GM19351 (cell line): Measurements from ENCODE around the gene CEP41.

Source experiments
- ATAC-seq: cut with Tn5 transposase; IDR thresholded peaks from one replicate; pipeline ENCODE4 v1.9.1; 2021; ENCODE audit warnings: mild to moderate bottlenecking, moderate library complexity; ENCODE audit not compliant: unreplicated experiment

CEP41 gene

DNA sequence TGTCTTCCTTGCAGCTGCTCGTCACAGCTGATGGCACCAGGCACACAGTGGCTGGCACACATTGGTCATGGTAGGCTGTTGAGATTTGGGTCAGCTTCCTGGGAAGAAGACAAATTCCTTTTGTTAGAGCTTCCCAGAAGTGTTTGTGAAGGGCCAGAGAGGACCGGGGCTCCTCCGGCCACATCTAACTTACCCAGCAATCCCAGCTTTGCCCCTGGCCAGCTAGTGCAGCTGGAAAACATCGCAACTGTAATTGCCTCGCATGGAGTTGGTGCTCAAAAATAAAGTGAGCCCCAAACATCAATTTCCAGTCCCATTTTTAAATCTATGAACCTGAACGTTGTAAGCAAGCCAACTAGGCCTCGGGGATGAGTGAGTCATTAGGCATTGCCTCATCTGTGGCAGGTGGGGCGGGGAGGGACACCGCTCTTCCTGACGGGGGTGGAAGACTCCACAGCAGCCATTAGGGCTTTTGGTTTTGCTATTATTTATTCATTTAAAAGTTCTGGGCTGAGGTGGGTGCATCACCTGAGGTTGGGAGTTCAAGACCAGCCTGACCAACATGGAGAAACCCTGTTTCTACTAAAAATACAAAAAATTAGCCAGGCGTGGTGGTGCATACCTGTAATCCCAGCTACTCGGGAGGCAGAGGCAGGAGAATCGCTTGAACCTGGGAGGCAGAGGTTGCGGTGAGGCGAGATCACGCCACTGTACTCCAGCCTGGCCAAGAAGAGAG lies 83.8 kb downstream of the CEP41 start:
- no peak for ATAC-seq

DNA sequence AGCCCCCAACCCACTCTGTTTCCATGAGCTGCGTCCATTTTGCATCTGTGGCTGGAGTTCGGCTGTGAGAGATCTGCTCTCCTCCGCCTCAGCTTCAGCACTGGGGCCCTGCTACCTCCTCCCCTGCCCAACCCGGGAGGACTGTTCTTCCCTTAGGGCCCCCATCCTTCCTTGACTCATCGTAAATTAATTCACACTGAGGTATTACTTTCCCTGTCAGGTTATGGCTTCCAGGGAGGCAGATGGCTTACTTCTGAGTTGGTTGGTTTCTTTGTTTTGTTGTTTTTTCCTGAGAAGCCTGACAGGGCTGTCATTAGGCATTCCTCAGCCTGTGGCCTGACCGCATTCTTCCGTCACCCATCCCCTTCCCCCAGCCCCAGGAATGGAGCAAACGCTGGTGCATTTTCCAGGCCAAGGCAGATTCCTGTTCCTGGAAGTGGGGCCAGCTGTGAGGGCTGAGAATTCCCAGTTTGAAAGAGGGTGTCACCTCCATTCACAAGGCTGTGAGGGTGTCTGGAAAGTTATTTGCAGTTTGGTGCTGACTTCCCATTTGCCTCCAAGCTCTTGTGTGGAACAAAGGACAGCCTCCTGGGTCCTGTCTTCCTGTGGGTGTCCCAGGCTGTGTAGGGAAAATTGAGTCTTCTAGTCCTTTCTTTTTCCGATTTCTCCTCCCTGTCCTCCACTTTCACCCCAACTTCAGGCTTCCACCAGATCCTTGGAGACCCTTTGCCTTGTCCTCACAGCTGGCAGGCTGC lies 84.5 kb downstream of the CEP41 start:
- ATAC-seq, result no peak

DNA sequence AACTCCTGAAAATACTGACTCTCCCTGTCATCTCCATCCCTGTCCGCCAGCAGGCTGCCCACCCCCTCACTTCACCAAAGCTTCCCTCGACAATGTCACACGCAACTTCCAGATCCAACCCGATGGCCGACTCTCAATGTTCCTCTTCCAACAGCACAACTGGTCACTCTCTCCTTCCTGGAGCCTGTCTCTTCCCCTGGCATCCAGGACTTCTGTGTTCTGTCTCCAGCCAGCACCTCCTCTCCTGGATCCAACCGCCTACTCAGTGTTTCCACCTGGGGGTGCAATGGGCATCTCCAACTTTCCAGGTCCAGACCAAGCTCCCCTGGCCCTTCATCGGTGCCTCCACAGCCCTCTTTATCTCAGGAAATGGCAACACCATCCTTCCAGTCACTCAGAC lies 87.6 kb downstream of the CEP41 start:
- no peak for ATAC-seq

DNA sequence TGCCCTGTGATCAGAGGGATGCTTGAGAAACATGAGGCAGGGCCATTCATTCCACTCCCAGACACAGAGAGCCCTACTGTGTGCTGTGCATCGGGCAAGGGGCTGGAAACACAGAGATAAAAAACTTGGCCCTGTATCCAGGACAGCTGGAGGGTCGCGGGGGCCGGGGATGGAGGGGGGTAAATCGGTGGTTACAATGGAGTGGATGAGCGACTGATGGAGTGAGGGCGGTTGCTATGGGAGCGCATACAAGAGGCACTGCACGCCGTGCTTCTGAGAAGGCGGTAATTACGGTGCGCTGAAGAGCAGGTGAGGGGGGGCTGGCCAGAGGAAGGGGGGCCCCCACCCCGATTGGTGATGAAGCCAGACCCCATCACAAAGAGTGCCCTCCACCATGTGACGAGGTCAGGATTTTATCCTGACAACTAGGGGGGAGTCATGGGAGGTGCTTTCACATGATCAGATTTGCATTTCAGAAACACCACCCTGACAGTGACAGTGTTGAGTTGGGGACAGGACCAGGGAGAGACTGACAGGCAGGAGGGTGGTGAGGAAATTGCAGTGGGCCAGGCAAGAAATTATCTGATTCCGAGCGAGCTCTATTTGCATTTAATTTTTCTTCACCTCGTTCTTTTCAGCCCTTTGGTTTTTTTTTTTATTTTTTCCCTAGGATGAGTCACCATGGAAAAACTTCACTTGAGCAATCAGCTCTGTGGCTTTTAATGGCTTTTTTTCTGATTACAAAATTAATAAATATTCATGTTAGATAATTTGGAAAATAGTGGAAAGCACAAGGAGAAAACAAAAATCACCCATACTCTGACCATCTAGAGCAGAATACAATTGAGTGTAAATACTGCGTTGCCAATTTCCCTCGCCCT lies 88.4 kb downstream of the CEP41 start:
- ATAC-seq, result no peak

DNA sequence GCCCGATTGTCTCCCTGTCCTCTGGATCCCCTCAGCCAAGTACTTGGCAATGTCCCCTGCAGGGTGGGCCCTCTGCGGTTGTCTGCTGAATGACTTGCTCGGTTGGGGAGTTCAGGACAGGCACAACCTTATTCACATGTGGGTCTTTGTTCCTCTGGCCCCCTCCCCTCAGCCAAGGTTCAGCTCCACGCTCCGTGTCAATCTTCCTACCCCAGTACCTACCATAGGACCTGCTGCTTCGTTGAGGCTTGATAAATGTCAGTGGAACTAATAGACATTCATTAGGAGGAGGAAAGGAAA lies 89.1 kb downstream of the CEP41 start:
- ATAC-seq, result no peak

DNA sequence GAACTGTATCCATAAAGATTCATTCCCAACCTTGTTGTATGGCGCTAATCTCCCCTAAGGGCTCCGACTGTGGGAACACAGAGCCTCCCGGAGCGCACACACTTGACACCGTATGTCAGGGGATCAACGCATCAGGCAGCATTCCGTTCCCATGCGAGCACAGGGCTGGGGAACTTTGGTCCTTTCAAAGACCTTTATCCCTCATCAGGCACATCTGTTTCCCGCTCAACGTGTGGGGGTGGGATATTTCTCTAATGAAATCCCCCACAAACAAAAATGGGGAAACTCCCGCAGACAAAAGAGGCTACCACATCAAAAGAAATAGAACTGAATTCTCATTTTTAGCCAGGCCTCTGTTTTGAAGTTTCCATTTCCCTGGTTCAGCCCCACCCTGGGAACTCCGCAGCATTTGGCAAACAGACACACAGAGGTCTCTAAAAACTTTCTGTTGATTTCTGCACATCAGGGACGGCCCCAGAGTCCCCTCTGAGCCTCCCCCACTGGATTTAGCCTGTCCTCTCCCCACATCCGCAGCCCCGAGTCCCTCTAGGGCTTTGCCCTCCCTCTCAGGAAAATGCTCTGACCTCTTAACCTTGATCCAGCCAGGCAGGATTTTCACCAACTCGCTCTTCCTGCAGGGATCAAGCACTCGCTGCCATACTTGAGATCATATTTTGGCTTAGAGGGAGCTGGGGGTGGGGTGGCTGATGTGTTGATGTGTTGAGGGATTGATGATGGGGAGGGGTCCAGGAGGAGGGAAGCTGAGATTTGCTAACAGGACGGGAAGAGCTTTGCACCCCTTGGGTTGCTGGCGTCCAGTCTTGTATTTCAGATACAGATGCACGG lies 89.6 kb downstream of the CEP41 start:
- peak; percentile 65 for ATAC-seq

DNA sequence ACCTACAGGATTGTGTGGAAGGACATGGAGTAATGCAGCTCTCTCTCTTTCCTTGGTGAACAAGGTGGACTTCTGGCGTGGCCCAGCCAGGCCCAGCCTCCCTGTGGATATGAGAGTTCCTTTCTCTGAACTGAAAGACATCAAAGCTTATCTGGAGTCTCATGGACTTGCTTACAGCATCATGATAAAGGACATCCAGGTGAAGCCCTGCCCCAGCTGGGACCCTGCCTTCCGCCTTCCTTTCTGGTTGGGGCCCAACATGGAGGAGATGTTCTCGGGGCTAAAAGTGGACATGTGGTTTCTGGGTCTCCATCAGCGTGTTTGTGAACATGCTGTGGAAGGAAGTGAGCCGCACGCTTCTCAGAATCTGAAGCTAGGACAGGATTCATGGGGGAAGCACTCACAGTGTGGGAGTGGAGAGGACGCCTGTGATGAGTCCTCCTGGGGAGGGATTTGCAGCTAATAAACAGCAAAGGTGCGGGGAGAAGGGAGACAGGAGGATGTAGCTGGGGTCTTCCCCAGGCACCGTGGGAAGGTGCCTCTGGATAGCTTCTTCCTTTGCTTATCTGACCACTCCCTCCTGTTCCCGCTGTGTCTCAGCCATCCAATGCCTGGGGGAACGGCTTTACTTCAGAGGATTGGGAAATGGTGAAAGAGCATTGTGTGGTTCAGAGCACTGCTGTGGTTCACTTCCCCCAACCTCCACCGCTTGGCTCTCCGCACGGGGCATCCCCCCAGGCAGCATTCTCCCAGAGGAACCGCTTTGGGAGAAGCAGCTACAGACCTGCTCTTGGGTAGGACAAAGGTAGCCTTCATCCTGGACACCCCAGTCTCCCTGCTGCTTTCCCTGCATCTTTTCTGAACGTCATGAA lies 90.7 kb downstream of the CEP41 start:
- ATAC-seq, result no peak

DNA sequence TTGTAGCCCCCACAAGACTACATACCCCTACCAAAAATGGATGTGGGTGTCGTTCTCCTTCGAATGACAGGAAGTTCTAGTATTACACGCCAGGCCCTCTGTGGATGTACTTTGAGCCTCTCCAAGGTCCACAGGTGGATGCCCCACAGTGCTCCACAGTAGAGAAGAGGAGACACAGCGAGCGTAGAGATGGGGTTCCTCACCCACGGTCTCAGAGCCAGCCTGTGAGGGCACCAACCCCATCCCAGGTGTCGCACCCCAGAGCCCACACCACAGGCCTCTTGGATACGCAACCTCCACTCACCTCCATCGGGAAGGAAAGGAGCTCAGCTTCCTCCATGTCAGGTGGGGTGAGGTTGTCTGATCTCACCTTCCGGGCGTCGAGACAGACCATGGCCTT lies 93.9 kb downstream of the CEP41 start:
- ATAC-seq, result no peak

DNA sequence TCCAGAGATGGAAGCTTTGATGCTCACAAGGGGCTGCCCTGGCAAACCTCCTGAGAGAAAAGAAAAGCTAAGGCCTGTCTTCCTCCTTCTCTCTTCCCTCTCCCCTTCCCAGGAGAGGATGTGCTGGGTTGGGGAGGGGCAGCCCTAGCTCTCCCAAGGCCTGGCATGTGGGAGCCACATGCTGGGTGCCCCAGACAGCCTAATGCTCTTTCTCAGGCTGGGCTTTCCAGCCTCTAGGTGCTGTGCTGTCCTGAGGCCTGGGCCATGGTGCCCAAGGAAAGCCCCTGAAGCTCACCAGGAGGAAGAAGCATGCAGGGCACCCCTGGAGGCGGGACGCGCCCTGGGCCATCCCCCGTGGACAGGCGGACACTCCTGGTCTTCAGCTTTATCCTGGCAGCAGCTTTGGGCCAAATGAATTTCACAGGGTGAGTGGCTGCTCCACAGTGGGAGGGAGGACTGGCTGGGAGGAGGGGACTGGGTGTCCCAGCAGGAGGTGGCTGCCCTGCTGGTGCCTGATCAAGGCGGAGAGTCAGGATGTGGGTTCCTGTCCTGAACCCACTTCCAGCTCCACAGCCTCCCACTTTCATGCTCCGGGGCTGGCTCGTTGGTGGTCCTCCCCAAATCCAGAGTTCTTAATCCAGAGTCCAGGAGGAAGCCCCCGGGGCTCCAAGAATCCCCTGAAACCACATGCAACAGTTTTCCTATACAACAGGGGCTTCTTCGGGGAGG lies 94.5 kb downstream of the CEP41 start:
- ATAC-seq, result no peak

DNA sequence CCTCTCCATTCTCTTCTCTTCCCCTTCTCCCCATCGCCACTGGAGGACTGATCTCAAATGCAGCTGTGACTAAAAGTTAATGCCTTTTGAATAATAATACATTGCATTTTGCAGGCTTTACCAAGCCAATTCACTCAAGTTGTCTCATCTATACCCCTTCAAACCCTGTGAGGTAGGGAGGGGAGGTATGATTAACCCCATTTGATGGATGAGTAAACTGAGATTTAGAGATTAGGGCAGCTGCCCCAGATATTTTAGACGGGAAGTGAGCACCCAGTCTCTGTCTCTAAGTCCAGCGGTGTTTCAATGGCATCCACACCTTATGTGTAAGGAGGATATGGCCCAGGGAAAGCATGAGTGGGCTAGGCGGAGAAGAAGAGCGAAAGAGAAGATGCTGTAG lies 95.1 kb downstream of the CEP41 start:
- no peak for ATAC-seq

DNA sequence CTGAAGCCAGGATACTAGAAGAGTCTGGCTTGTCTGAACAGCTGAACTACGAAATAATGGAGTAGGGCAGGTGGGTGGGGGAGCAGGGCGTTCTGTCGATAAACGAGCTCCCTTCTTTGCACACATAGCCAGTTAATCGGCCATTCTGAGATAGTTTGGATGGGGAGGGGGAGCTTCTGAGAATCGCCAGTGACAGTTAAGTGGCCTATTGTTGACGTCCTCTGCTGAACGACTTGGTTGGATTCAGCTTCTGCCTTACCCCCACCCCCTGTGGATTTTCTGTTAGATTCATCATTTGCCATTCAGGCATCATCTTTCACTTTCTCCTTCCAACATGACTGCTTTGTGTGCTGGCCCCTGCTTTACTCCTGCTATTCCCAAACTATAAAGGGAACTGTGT lies 95.7 kb downstream of the CEP41 start:
- ATAC-seq, result no peak

DNA sequence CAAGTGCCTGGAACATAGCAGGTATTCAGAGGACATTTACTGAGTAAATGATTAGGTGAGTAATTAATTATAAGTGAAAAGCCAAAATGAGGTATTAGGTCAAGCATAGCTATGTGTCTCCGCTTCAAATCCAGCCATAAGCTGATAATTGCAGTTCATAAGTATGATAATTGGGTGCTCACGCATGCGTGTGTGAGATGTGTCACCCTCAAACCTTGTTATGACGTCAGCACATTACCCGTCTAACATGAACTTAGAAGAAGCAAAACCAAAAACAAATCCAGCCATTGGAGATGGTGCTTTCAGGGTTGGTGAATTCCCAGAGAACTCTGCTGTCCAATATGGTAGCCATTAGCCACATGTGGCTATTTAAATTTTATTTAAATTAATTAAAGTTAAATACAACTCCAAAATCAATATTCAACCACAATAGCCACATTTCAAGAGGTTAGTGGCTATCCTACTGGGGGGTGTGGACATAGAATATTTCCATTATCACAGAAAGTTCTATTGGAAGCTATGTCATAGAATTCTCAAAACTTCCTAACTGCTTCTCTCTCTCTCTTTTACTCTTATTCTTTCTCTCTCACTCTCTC lies 96.4 kb downstream of the CEP41 start, which contains the start of gene CPA5:
Gene CPA5 (plus strand): TSS at position 546 of the 596 bp plus-strand sequence. CDS start 1,670 bp downstream, outside the sequence.
- ATAC-seq, result no peak
